HG02642 (cell line): Measurements from ENCODE around the gene UBXN6.

Source experiments
- ATAC-seq: cut with Tn5 transposase; IDR thresholded peaks from one replicate; pipeline ENCODE4 v1.9.1; 2021; ENCODE audit warnings: mild to moderate bottlenecking; ENCODE audit not compliant: unreplicated experiment, poor library complexity

Gene UBXN6

GRCh38 chr19:4414144-4414799 lies 43.3 kb downstream of the UBXN6 start:
- no peak for ATAC-seq

GRCh38 chr19:4413588-4413987 lies 44.0 kb downstream of the UBXN6 start:
- ATAC-seq = no peak

GRCh38 chr19:4409123-4409933 lies 48.3 kb downstream of the UBXN6 start:
- ATAC-seq = no peak

GRCh38 chr19:4406626-4407025 lies 51.0 kb downstream of the UBXN6 start:
- ATAC-seq = no peak

GRCh38 chr19:4405977-4406376 lies 51.6 kb downstream of the UBXN6 start:
- no peak for ATAC-seq

DNA sequence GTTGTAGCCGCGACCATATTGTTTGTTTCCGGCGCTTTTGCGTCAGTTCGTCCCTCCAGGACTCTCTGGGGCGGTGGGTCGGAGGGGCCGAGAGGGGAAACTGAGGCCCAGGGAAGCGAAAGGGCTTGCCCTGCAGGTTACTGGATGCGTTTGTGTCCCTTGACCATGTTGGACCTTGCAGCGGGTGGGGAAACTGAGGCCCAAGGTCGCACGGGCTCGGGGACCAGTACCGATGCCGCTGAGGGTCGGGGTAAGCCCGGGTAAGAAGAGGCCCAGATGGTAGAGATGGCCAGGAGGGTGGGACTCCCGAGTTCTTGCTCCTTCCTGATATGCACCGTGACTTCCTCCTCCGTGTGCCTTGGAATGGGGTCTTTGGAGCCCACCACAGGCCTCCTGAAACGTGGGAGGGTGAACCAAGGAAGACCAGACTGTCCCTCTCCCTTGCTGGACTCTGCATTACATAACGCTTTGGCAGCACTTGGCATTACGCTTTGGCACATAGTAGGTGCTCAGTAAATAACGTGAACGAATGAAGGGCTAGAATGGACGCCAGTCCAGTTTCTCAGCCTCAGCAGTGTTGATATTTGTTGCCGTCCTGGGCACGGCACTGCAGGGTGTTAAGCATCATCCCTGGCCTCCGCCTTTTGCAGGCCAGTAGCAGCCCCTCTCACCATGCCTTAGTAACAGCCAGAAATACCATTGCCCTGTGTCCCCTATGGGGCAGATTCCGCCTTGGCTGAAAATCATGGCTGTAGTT lies 54.4 kb downstream of the UBXN6 start:
- no peak for ATAC-seq

- ATAC-seq = peak; percentile 76
These were observed 55.2 kb downstream of the UBXN6 start, which contains the start of gene CHAF1A for GRCh38 chr19:4402171-4403004. TSS of gene CHAF1A (plus strand) at chr19:4402640. CDS start at chr19:4402763, 123 bp downstream.

DNA sequence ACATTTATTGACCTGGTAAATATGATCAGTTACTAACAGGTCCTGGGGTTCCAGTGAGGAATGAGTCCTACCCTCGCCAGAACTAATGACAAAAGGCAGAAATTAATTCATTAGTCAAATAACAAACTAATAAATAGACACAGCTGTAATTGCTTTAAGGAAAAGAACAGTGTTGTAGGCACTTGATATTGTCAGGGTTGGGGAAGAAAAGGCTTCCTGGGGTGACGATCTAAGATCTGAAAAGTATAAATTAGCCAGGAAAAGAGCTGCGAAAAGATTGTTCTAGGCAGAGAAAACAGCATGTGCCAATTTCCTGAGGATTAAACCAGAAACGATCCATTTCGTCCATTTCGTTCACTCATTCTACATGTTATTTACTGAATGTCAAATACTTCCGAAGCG lies 55.8 kb downstream of the UBXN6 start:
- no peak for ATAC-seq

DNA sequence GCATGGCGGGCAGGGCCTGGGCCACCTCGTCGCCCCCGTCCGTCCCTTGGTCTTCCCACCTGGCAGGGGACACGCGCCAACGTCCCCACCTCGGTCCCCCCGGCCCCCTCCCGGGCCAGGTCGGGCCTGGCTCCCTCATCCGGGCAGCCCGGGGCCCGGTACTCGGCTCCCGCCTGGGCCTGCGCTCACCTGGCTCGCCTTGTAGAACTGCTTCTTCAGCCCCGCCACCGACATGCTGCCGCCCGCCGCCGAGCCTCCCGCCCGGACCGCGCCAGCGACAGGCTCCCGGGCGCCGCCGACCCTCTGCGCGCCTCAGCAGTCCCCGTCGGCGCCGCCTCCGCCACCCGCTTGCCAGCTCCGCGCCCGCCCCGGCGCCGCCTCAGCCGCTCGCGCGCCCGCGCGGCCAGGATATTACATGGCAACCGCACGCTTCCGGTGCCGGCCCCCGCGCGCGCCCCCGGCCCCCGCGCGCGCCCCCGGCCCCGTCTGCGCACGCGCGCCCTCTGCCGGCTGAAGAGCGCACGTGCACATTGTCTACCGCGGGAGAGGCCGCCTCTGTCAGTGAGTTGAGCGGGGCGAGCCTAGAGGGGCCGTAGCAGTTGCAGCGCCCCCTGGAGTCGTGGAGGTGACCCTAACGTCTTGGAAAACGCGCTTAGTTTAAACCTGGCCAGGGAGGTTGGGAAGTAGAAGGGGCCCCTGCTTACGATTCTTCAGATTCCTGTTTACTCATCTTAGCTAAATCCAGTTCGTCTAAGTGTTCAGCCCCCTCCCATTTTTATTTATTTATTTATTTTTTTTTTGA lies 57.3 kb downstream of the UBXN6 start, which contains the start of gene SH3GL1:
TSS of gene SH3GL1 (minus strand) at position 413 of the 802 bp plus-strand sequence. CDS start at position 234, 179 bp downstream.
- ATAC-seq = peak; percentile 64

DNA sequence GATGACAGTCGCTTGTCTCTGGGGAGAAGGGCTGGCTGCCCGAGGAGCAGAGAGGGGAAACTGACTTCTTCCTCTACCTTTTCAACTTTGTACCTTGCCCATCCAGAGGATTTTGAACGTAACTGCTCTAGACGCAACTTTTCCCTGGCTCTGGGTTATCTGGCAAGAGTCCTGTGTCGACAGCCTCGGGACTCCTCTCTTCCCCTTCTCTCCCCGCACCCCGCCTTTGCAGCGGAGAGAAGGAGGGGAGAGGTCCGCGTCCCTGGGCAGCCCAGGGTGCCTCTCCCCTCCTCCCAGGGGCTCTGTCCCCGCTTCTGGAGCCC lies 57.8 kb downstream of the UBXN6 start:
- ATAC-seq = peak; percentile 12

DNA sequence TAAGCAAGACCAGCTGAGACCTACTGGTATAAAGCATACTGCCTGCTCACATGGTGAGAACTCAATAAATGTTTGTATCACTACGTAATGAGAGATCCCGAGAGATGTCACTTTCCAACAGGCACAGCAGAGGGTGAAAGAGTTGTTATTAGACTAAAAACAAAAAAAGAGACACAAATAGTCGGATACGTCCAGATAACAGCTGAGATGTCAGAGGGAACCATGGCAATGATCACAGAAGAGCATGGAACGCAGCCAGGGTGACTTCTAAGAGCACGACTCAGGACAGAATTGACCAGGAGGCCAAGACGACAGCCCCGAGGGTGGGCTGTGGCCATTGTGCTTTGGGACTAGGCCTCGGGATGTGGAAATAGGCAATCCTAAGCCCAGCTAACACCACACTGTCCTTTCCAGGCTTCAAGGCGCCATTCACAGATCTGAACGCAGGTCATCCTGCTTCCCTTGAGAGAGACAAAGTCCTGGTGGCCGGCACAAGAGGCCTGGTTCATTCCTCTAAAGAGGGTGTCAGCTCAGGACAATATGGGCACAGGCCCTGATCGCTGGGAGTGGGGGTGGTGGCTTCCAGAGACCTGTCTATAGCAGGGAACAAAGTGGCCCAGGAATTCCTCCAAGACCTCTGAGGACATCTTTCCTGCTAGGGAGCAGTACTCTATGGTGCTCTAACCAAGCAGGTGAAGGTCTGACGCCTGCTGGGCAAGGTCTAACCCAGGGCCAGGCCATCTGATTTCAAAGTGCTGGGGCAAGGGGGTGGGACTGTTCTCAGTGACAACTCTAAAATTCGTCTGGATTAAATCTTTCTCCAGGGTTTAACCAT lies 60.4 kb downstream of the UBXN6 start:
- no peak for ATAC-seq
